Activated T-cell treated with anti-CD3 and anti-CD28 coated beads, Interleukin-2, amount 50 U/mL, for 4 hours (primary cell): ENCODE results near the gene GGA3. TPM values are rescaled to one million over a fixed set of nuclear protein-coding genes. Genes with fewer than 3 reads are reported as not detected.
A peak's percentile ranks its signal among the peaks of the same experiment; 100 is the strongest.
"Not testable (repeated sequence)": the region's sequence is repeated elsewhere in the genome, so short reads cannot be mapped to it uniquely, and the experiment has no call there.

Source experiments
- ATAC-seq, 2 donors: fragments of 200-7000 bp; cut with Tn5 transposase; one replicate each; pipeline ENCODE4 v1.10.0; 2021
- DNase-seq: peaks from one replicate; pipeline ENCODE4 v3.0.0-alpha.2; 2020
- H3K27me3 Mint-ChIP-seq: one replicate; pipeline ENCODE4 v1.8.0; 2021; ENCODE audit warnings: low read depth, mixed read lengths
- H3K36me3 Mint-ChIP-seq: one replicate; pipeline ENCODE4 v1.8.0; 2022; ENCODE audit warnings: mixed read lengths; ENCODE audit not compliant: insufficient read depth
- H3K4me1 Mint-ChIP-seq: one replicate; pipeline ENCODE4 v1.8.0; 2021; ENCODE audit warnings: low read depth, mixed read lengths
- H3K4me3 Mint-ChIP-seq: one replicate; pipeline ENCODE4 v1.8.0; 2021; ENCODE audit warnings: mild to moderate bottlenecking, moderate library complexity, mixed read lengths
- H3K9me3 Mint-ChIP-seq: one replicate; pipeline ENCODE4 v1.8.0; 2021; ENCODE audit warnings: mixed read lengths
- total RNA-seq, 3 donors: library from RNA; stranded (reverse); gene quantifications; one replicate each; pipeline ENCODE4 v1.2.1, GENCODE V29; 2021

The GGA3 gene
- total RNA-seq, 3 donors from 2014 or later = 64.2 to 80.5 (median 71.2) TPM

- Mint-ChIP-seq H3K4me3 (no peak overlapping the region), H3K27me3 (no peaks in the 10 kb centered on the region), H3K36me3 (peaks cover 25% of the 10 kb centered on the region), H3K9me3 (no peaks in the 10 kb centered on the region), H3K4me1 (no peaks in the 10 kb centered on the region)
- ATAC-seq (no peak), DNase-seq (no peak)
Observed at GRCh38 chr17:75231071-75231470, 30.3 kb downstream of the GGA3 start.

- no peaks in the 10 kb centered on the region for H3K9me3 Mint-ChIP-seq
- no peak overlapping the region for H3K4me3 Mint-ChIP-seq
- H3K36me3 Mint-ChIP-seq = peaks cover 23% of the 10 kb centered on the region
- DNase-seq (no peak), ATAC-seq (no peak)
- H3K27me3 Mint-ChIP-seq = no peaks in the 10 kb centered on the region
- H3K4me1 Mint-ChIP-seq = no peaks in the 10 kb centered on the region
Observed at GRCh38 chr17:75228847-75229246, 32.6 kb downstream of the GGA3 start.

GRCh38 chr17:75228305-75228704 is 33.1 kb downstream of the GGA3 start:
- H3K9me3 Mint-ChIP-seq = no peaks in the 10 kb centered on the region
- H3K4me1 Mint-ChIP-seq = no peaks in the 10 kb centered on the region
- H3K4me3 Mint-ChIP-seq = no peak overlapping the region
- peaks cover 23% of the 10 kb centered on the region for H3K36me3 Mint-ChIP-seq
- no peaks in the 10 kb centered on the region for H3K27me3 Mint-ChIP-seq
- ATAC-seq (no peak), DNase-seq (no peak)

- peaks cover 26% of the 10 kb centered on the region for H3K36me3 Mint-ChIP-seq
Observed at GRCh38 chr17:75227729-75228128, 33.7 kb downstream of the GGA3 start.

GRCh38 chr17:75225016-75225415 is 36.4 kb downstream of the GGA3 start:
- H3K9me3 Mint-ChIP-seq = no peaks in the 10 kb centered on the region
- no peaks in the 10 kb centered on the region for H3K27me3 Mint-ChIP-seq
- peaks cover 2% of the 10 kb centered on the region for H3K4me1 Mint-ChIP-seq
- H3K36me3 Mint-ChIP-seq = peaks cover 20% of the 10 kb centered on the region
- ATAC-seq = no peak
- H3K4me3 Mint-ChIP-seq = no peak overlapping the region
- no peak for DNase-seq

More at GRCh38 chr17:75227729-75228128, 33.7 kb downstream of the GGA3 start:
- no peaks in the 10 kb centered on the region for H3K27me3 Mint-ChIP-seq
- no peak overlapping the region for H3K4me3 Mint-ChIP-seq
- DNase-seq (no peak), ATAC-seq (no peak)
- H3K4me1 Mint-ChIP-seq = no peaks in the 10 kb centered on the region
- H3K9me3 Mint-ChIP-seq = no peaks in the 10 kb centered on the region

GRCh38 chr17:75219815-75220214 is 41.6 kb downstream of the GGA3 start:
- no peak for ATAC-seq
- Mint-ChIP-seq H3K4me3 (no peak overlapping the region), H3K4me1 (peaks cover 2% of the 10 kb centered on the region), H3K36me3 (peaks cover 34% of the 10 kb centered on the region), H3K27me3 (no peaks in the 10 kb centered on the region), H3K9me3 (no peaks in the 10 kb centered on the region)
- no peak for DNase-seq

GRCh38 chr17:75218131-75218530 is 43.3 kb downstream of the GGA3 start:
- peaks cover 2% of the 10 kb centered on the region for H3K4me1 Mint-ChIP-seq
- no peaks in the 10 kb centered on the region for H3K9me3 Mint-ChIP-seq
- no peak for ATAC-seq
- no peaks in the 10 kb centered on the region for H3K27me3 Mint-ChIP-seq
- peaks cover 32% of the 10 kb centered on the region for H3K36me3 Mint-ChIP-seq
- DNase-seq = no peak
- no peak overlapping the region for H3K4me3 Mint-ChIP-seq

- no peak for ATAC-seq
- peaks cover 15% of the 10 kb centered on the region for H3K36me3 Mint-ChIP-seq
Observed at GRCh38 chr17:75209061-75209460, 52.3 kb downstream of the GGA3 start.

GRCh38 chr17:75208161-75208560 is 53.2 kb downstream of the GGA3 start:
- H3K36me3 Mint-ChIP-seq = peaks cover 15% of the 10 kb centered on the region
- no peaks in the 10 kb centered on the region for H3K27me3 Mint-ChIP-seq
- DNase-seq (no peak), ATAC-seq (no peak)
- peaks cover 23% of the 10 kb centered on the region for H3K4me1 Mint-ChIP-seq
- H3K9me3 Mint-ChIP-seq = no peaks in the 10 kb centered on the region
- H3K4me3 Mint-ChIP-seq = no peak overlapping the region

More at GRCh38 chr17:75209061-75209460, 52.3 kb downstream of the GGA3 start:
- Mint-ChIP-seq H3K27me3 (no peaks in the 10 kb centered on the region), H3K4me3 (no peak overlapping the region), H3K4me1 (peaks cover 23% of the 10 kb centered on the region), H3K9me3 (no peaks in the 10 kb centered on the region)
- no peak for DNase-seq

GRCh38 chr17:75207760-75208159 is 53.6 kb downstream of the GGA3 start:
- Mint-ChIP-seq H3K36me3 (peaks cover 13% of the 10 kb centered on the region), H3K4me1 (peaks cover 23% of the 10 kb centered on the region), H3K27me3 (no peaks in the 10 kb centered on the region), H3K4me3 (no peak overlapping the region), H3K9me3 (no peaks in the 10 kb centered on the region)
- ATAC-seq (no peak), DNase-seq (no peak)

GRCh38 chr17:75207050-75207407 is 54.4 kb downstream of the GGA3 start:
- DNase-seq, ATAC-seq, H3K9me3 Mint-ChIP-seq, H3K27me3 Mint-ChIP-seq: not testable (repeated sequence)
- Mint-ChIP-seq H3K36me3 (peaks cover 13% of the 10 kb centered on the region), H3K4me1 (peaks cover 23% of the 10 kb centered on the region), H3K4me3 (peak overlapping the region; percentile 96)

GRCh38 chr17:75205793-75206163 is 55.6 kb downstream of the GGA3 start:
- DNase-seq (no peak), ATAC-seq (peak; percentile 19 to 22)
- H3K36me3 Mint-ChIP-seq = peaks cover 8% of the 10 kb centered on the region
- peak overlapping the region; percentile 96 for H3K4me3 Mint-ChIP-seq
- no peaks in the 10 kb centered on the region for H3K27me3 Mint-ChIP-seq
- H3K4me1 Mint-ChIP-seq = peaks cover 25% of the 10 kb centered on the region
- H3K9me3 Mint-ChIP-seq = no peaks in the 10 kb centered on the region

- Mint-ChIP-seq H3K4me1 (peaks cover 25% of the 10 kb centered on the region), H3K9me3 (no peaks in the 10 kb centered on the region), H3K27me3 (no peaks in the 10 kb centered on the region), H3K4me3 (peak within 1 kb of the TSS; percentile 96), H3K36me3 (peaks cover 5% of the 10 kb centered on the region)
- DNase-seq (peak; percentile 89), ATAC-seq (peak; percentile 91 to 93)
Observed at GRCh38 chr17:75205037-75205792, 56.2 kb downstream of the GGA3 start, which contains the start of gene NUP85. TSS of gene NUP85 (plus strand) at chr17:75205679. CDS start at chr17:75205762, 83 bp downstream.

- H3K4me3 Mint-ChIP-seq = no peak overlapping the region
- DNase-seq = no peak
- ATAC-seq = no peak
- peaks cover 4% of the 10 kb centered on the region for H3K4me1 Mint-ChIP-seq
- H3K9me3 Mint-ChIP-seq = no peaks in the 10 kb centered on the region
- H3K36me3 Mint-ChIP-seq = no peaks in the 10 kb centered on the region
- no peaks in the 10 kb centered on the region for H3K27me3 Mint-ChIP-seq
Observed at GRCh38 chr17:75199886-75200618, 61.4 kb downstream of the GGA3 start.

- ATAC-seq = no peak
- no peaks in the 10 kb centered on the region for H3K36me3 Mint-ChIP-seq
- no peaks in the 10 kb centered on the region for H3K4me1 Mint-ChIP-seq
Observed at GRCh38 chr17:75194879-75195278, 66.5 kb downstream of the GGA3 start.

More at GRCh38 chr17:75194879-75195278, 66.5 kb downstream of the GGA3 start:
- no peak for DNase-seq
- H3K9me3 Mint-ChIP-seq = no peaks in the 10 kb centered on the region
- H3K27me3 Mint-ChIP-seq = no peaks in the 10 kb centered on the region
- no peak overlapping the region for H3K4me3 Mint-ChIP-seq
